H9 (cell line): Measurements from ENCODE around the gene ITPR2. TPM values are rescaled to one million over a fixed set of nuclear protein-coding genes. Genes with fewer than 3 reads are reported as not detected.
A peak's percentile ranks its signal among the peaks of the same experiment; 100 is the strongest.

Source experiments
- DNase-seq: peaks from one replicate; pipeline ENCODE4 v3.0.0-alpha.2; 2017
- H2AFZ ChIP-seq: one replicate; pipeline ENCODE4 v1.6.1; 2013; ENCODE audit warnings: mild to moderate bottlenecking, low read length, control low read depth, moderate library complexity
- H2AK5ac ChIP-seq: 2 replicates; pipeline ENCODE4 v1.6.1; 2013; ENCODE audit warnings: low read length, control low read depth, mixed read lengths; ENCODE audit not compliant: insufficient read length
- H2BK120ac ChIP-seq: one replicate; pipeline ENCODE4 v1.6.1; 2013; ENCODE audit warnings: low read depth, mild to moderate bottlenecking, low read length, control low read depth, inconsistent platforms; ENCODE audit not compliant: poor library complexity, severe bottlenecking
- H2BK12ac ChIP-seq: 2 replicates; pipeline ENCODE4 v1.6.1; 2013; ENCODE audit warnings: low read length, control low read depth, mixed read lengths, low read depth; ENCODE audit not compliant: insufficient read length
- H2BK15ac ChIP-seq: 2 replicates; pipeline ENCODE4 v1.6.1; 2013; ENCODE audit warnings: low read depth, low read length, control low read depth
- H2BK20ac ChIP-seq: one replicate; pipeline ENCODE4 v1.6.1; 2013; ENCODE audit warnings: low read depth, mild to moderate bottlenecking, low read length, control low read depth, inconsistent platforms; ENCODE audit not compliant: poor library complexity, severe bottlenecking
- H2BK5ac ChIP-seq: 2 replicates; pipeline ENCODE4 v1.6.1; 2013; ENCODE audit warnings: low read length, control low read depth, mixed read lengths; ENCODE audit not compliant: insufficient read length
- H3K14ac ChIP-seq: 2 replicates; pipeline ENCODE4 v1.6.1; 2013; ENCODE audit warnings: low read length, control low read depth; ENCODE audit not compliant: insufficient read depth
- H3K18ac ChIP-seq: 2 replicates; pipeline ENCODE4 v1.6.1; 2013; ENCODE audit warnings: low read depth, mild to moderate bottlenecking, mixed read lengths, low read length, control low read depth; ENCODE audit not compliant: insufficient read length
- H3K23ac ChIP-seq: 2 replicates; pipeline ENCODE4 v1.6.1; 2013; ENCODE audit warnings: low read length, control low read depth, mixed read lengths, low read depth; ENCODE audit not compliant: insufficient read length
- H3K23me2 ChIP-seq: 2 replicates; pipeline ENCODE4 v1.6.1; 2013; ENCODE audit warnings: low read depth, mild to moderate bottlenecking, mixed read lengths, low read length, control low read depth; ENCODE audit not compliant: insufficient read length, poor library complexity, severe bottlenecking
- H3K27ac ChIP-seq: 2 replicates; pipeline ENCODE4 v1.5.1; 2013; ENCODE audit warnings: low read length, control low read depth, mixed read lengths, low read depth; ENCODE audit not compliant: insufficient read length
- H3K27me3 ChIP-seq: 2 replicates; pipeline ENCODE4 v1.6.1; 2013; ENCODE audit warnings: low read length, control low read depth, inconsistent platforms; ENCODE audit not compliant: insufficient read depth
- H3K4ac ChIP-seq: 2 replicates; pipeline ENCODE4 v1.6.1; 2013; ENCODE audit warnings: low read depth, mild to moderate bottlenecking, control low read depth, inconsistent platforms, low read length, moderate library complexity
- H3K4me1 ChIP-seq: 2 replicates; pipeline ENCODE4 v1.6.1; 2013; ENCODE audit warnings: low read length, control low read depth, inconsistent platforms; ENCODE audit not compliant: insufficient read depth
- H3K4me2 ChIP-seq: 2 replicates; pipeline ENCODE4 v1.6.1; 2013; ENCODE audit warnings: low read length, control low read depth, mixed read lengths; ENCODE audit not compliant: insufficient read length, insufficient read depth
- H3K56ac ChIP-seq: 2 replicates; pipeline ENCODE4 v1.6.1; 2013; ENCODE audit warnings: low read depth, mild to moderate bottlenecking, mixed read lengths, low read length, control low read depth; ENCODE audit not compliant: insufficient read length
- H3K79me1 ChIP-seq: 2 replicates; pipeline ENCODE4 v1.6.1; 2013; ENCODE audit warnings: low read depth, mild to moderate bottlenecking, moderate library complexity, low read length, control low read depth, inconsistent platforms; ENCODE audit not compliant: insufficient read depth, poor library complexity, severe bottlenecking
- H3K79me2 ChIP-seq: 2 replicates; pipeline ENCODE4 v1.6.1; 2013; ENCODE audit warnings: low read length, control low read depth, inconsistent platforms; ENCODE audit not compliant: insufficient read depth
- H3K9ac ChIP-seq: 2 replicates; pipeline ENCODE4 v1.6.1; 2013; ENCODE audit warnings: low read length, control low read depth, mixed read lengths; ENCODE audit not compliant: insufficient read length; ENCODE audit errors: extremely low read depth
- H3K9me3 ChIP-seq: one replicate; pipeline ENCODE4 v1.6.1; 2013; ENCODE audit warnings: low read depth, low read length, inconsistent platforms; ENCODE audit not compliant: control insufficient read depth
- H3T11ph ChIP-seq: one replicate; pipeline ENCODE4 v1.6.1; 2013; ENCODE audit warnings: mild to moderate bottlenecking, low read length, control low read depth, inconsistent platforms
- H4K20me1 ChIP-seq: one replicate; pipeline ENCODE4 v1.6.1; 2013; ENCODE audit not compliant: control insufficient read depth, insufficient read length, insufficient read depth
- H4K5ac ChIP-seq: 2 replicates; pipeline ENCODE4 v1.6.1; 2013; ENCODE audit warnings: low read depth, mild to moderate bottlenecking, mixed read lengths, low read length, control low read depth; ENCODE audit not compliant: insufficient read length
- H4K8ac ChIP-seq: replicated peaks from 2 replicates; pipeline ENCODE4 v1.6.1; 2013; ENCODE audit warnings: low read length, control low read depth, mixed read lengths, low read depth; ENCODE audit not compliant: insufficient read length
- H4K91ac ChIP-seq: 2 replicates; pipeline ENCODE4 v1.6.1; 2013; ENCODE audit warnings: low read depth, mild to moderate bottlenecking, moderate library complexity, mixed read lengths, low read length, control low read depth; ENCODE audit not compliant: insufficient read length
- H3K27ac Mint-ChIP-seq, 3 experiments: 2 replicates in 2 of 3; 3 replicates in 1 of 3; pipeline ENCODE4 v1.8.0; 2020 to 2021; ENCODE audit warnings: mixed read lengths in 3 of 3, mild to moderate bottlenecking in 1 of 3, moderate library complexity in 1 of 3
- H3K27me3 Mint-ChIP-seq: 2 replicates; pipeline ENCODE4 v1.8.0; 2021; ENCODE audit warnings: low read depth, mild to moderate bottlenecking, moderate library complexity, mixed read lengths
- H3K36me3 Mint-ChIP-seq, 3 experiments: 2 replicates in 2 of 3; 3 replicates in 1 of 3; pipeline ENCODE4 v1.8.0; 2020 to 2021; ENCODE audit warnings: low read depth in 3 of 3, mixed read lengths in 3 of 3; ENCODE audit not compliant: insufficient read depth in 1 of 3
- H3K4me1 Mint-ChIP-seq, 2 experiments: 2 replicates each; pipeline ENCODE4 v1.8.0; 2020; ENCODE audit warnings: mixed read lengths in 2 of 2
- H3K4me3 Mint-ChIP-seq, 2 experiments: 2 replicates in 1 of 2; 3 replicates in 1 of 2; pipeline ENCODE4 v1.8.0; 2020 to 2021; ENCODE audit warnings: mild to moderate bottlenecking in 2 of 2, mixed read lengths in 2 of 2, moderate library complexity in 1 of 2
- H3K9me3 Mint-ChIP-seq, 2 experiments: 2 replicates in 1 of 2; 3 replicates in 1 of 2; pipeline ENCODE4 v1.8.0; 2020; ENCODE audit warnings: mild to moderate bottlenecking in 2 of 2, mixed read lengths in 2 of 2, moderate library complexity in 1 of 2
- WGBS: extraction: QIAGEN DNeasy Blood & Tissue Kit; methylation state at CpG from one replicate; pipeline ENCODE4 v1.1.7; 2013; ENCODE audit warnings: missing lambda C conversion rate, low lambda C conversion rate, mixed read lengths; ENCODE audit not compliant: insufficient read length; ENCODE audit errors: extremely low coverage; 5-methylcytosine and 5-hydroxymethylcytosine counted together
- total RNA-seq: library from RNA; stranded (reverse); gene quantifications from 2 replicates; pipeline ENCODE4 v1.2.1, GENCODE V29; 2021
- TF ChIP-seq, protein P1 (sequence below): fragments of 200-600 bp; sonication (generic); conservative IDR thresholded peaks from 3 replicates; pipeline ENCODE4 v1.8.0; 2021; ENCODE audit warnings: antibody characterized with exemption, mild to moderate bottlenecking

ITPR2 gene
- total RNA-seq, 1 experiment from 2014 or later, result 14.8 TPM

DNA sequence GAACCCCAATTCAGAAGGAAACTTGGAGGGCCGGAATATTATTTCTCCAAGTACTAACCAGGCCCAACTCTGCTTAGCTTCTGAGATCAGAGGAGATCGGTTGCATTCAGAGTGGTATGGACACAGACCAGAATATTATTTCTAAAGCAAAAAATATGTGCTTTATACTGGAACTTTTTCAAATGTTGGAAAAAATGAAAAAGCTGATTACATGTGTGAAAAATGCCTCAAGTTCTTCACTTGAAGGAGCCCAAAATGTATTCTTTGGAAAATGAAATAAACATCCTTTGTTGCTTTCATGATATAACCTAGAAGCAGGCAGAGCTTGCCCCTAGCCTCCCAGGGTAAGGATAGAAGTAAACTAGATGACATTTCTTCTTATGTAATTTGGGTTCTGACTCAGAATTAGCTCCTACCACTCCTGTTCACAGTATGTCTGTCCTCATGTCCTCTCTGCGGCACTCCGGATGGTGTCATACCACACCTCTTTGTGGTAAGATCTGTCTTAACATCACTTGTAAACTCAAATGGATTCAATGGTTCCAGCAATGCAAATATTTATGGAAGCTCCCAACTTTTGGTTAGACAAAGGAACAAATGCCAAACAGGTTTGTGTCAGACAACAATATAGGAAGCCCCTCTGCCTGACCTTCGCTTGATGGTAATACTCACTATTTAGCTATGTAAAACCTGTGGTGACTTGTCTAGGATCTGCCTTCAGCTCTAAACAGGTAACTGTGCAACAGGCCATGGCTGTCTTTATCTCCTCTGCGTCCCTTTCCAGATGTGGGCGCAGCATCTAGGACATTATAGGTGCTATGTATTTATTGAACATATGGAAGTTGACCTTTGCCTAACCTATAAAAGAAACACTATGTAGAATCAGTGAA lies 459.1 kb downstream of the ITPR2 start:
- no peaks in the 10 kb centered on the region for H3K79me1 ChIP-seq
- no peak overlapping the region for H2BK20ac ChIP-seq
- H4K20me1 ChIP-seq, result no peaks in the 10 kb centered on the region
- H4K8ac ChIP-seq, result no peak overlapping the region
- H3K27ac ChIP-seq, result no peak overlapping the region
- H3K23me2 ChIP-seq, result no peaks in the 10 kb centered on the region
- H4K91ac ChIP-seq, result no peak overlapping the region
- H2BK12ac ChIP-seq, result no peak overlapping the region
- H2AK5ac ChIP-seq, result no peak overlapping the region
- no peaks in the 10 kb centered on the region for H3K79me2 ChIP-seq
- no peaks in the 10 kb centered on the region for H3K9me3 ChIP-seq
- H3K9me3 Mint-ChIP-seq, result no peaks in the 10 kb centered on the region
- H3K4me2 ChIP-seq, result no peak overlapping the region
- DNase-seq, result no peak
- H3K4me3 Mint-ChIP-seq, result no peak overlapping the region
- WGBS, result no CpG with 5 or more reads among the region's 7 CpGs
- no peaks in the 10 kb centered on the region for H3K27me3 ChIP-seq
- no peak overlapping the region for H3K9ac ChIP-seq
- H3K4me1 Mint-ChIP-seq, result no peaks in the 10 kb centered on the region; a peak in 1 of 4 replicates
- H2BK5ac ChIP-seq, result no peak overlapping the region
- H2AFZ ChIP-seq, result no peak overlapping the region
- H3K4ac ChIP-seq, result no peak overlapping the region
- H3K27me3 Mint-ChIP-seq, result no peaks in the 10 kb centered on the region
- TF ChIP-seq, protein P1, sequence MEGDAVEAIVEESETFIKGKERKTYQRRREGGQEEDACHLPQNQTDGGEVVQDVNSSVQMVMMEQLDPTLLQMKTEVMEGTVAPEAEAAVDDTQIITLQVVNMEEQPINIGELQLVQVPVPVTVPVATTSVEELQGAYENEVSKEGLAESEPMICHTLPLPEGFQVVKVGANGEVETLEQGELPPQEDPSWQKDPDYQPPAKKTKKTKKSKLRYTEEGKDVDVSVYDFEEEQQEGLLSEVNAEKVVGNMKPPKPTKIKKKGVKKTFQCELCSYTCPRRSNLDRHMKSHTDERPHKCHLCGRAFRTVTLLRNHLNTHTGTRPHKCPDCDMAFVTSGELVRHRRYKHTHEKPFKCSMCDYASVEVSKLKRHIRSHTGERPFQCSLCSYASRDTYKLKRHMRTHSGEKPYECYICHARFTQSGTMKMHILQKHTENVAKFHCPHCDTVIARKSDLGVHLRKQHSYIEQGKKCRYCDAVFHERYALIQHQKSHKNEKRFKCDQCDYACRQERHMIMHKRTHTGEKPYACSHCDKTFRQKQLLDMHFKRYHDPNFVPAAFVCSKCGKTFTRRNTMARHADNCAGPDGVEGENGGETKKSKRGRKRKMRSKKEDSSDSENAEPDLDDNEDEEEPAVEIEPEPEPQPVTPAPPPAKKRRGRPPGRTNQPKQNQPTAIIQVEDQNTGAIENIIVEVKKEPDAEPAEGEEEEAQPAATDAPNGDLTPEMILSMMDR, result no peak
- no peak overlapping the region for H2BK15ac ChIP-seq
- H3K27ac Mint-ChIP-seq, result 0 out of 7 replicates have a peak overlapping the region, but pooled peaks of 1 of the 3 experiments have one; percentile 15
- no peak overlapping the region for H3K23ac ChIP-seq
- H3K18ac ChIP-seq, result no peak overlapping the region
- no peak overlapping the region for H3K14ac ChIP-seq
- no peaks in the 10 kb centered on the region for H3K4me1 ChIP-seq
- no peak overlapping the region for H3T11ph ChIP-seq
- no peaks in the 10 kb centered on the region for H3K36me3 Mint-ChIP-seq
- H3K56ac ChIP-seq, result no peak overlapping the region
- H2BK120ac ChIP-seq, result no peak overlapping the region
- no peak overlapping the region for H4K5ac ChIP-seq
